Measurements from ENCODE around the gene RPN1. TPM values are rescaled to one million over a fixed set of nuclear protein-coding genes. Genes with fewer than 3 reads are reported as not detected.
"Not testable (repeated sequence)": the region's sequence is repeated elsewhere in the genome, so short reads cannot be mapped to it uniquely, and the experiment has no call there.

RPN1 gene
- total RNA-seq, 1 experiment from 2014 or later = 525 TPM

- no peak for DNase-seq (ENCODE audit: low spot score)
Observed at GRCh38 chr3:128610451-128611070, 40.1 kb downstream of the RPN1 start.

GRCh38 chr3:128609294-128609693 lies 41.3 kb downstream of the RPN1 start:
- no peak for DNase-seq (ENCODE audit: low spot score)

GRCh38 chr3:128607710-128608048 lies 42.9 kb downstream of the RPN1 start:
- DNase-seq (ENCODE audit: low spot score) = no peak

- no peak for DNase-seq (ENCODE audit: low spot score)
Observed at GRCh38 chr3:128606094-128606493, 44.5 kb downstream of the RPN1 start.

GRCh38 chr3:128605091-128606046 lies 45.2 kb downstream of the RPN1 start:
- DNase-seq (ENCODE audit: low spot score) = no peak

GRCh38 chr3:128603811-128604775 lies 46.5 kb downstream of the RPN1 start:
- DNase-seq (ENCODE audit: low spot score) = no peak

GRCh38 chr3:128603313-128603712 lies 47.3 kb downstream of the RPN1 start:
- no peak for DNase-seq (ENCODE audit: low spot score)

GRCh38 chr3:128598884-128599664 lies 51.5 kb downstream of the RPN1 start:
- no peak for DNase-seq (ENCODE audit: low spot score)

- DNase-seq (ENCODE audit: low spot score) = no peak
Observed at GRCh38 chr3:128597900-128598299, 52.7 kb downstream of the RPN1 start.

GRCh38 chr3:128592864-128593263 lies 57.8 kb downstream of the RPN1 start:
- no peak for DNase-seq (ENCODE audit: low spot score)

GRCh38 chr3:128591738-128592426 lies 58.7 kb downstream of the RPN1 start:
- no peak for DNase-seq (ENCODE audit: low spot score)

GRCh38 chr3:128590948-128591347 lies 59.7 kb downstream of the RPN1 start:
- DNase-seq (ENCODE audit: low spot score) = no peak

- not testable (repeated sequence) for DNase-seq (ENCODE audit: low spot score)
Observed at GRCh38 chr3:128589985-128590384, 60.6 kb downstream of the RPN1 start.

GRCh38 chr3:128588147-128588546 lies 62.5 kb downstream of the RPN1 start:
- no peak for DNase-seq (ENCODE audit: low spot score)

- no peak for DNase-seq (ENCODE audit: low spot score)
Observed at GRCh38 chr3:128587391-128587790, 63.2 kb downstream of the RPN1 start.

- DNase-seq (ENCODE audit: low spot score) = not testable (repeated sequence)
Observed at GRCh38 chr3:128586932-128587331, 63.7 kb downstream of the RPN1 start.

GRCh38 chr3:128586391-128586790 lies 64.2 kb downstream of the RPN1 start:
- DNase-seq (ENCODE audit: low spot score) = not testable (repeated sequence)

GRCh38 chr3:128585974-128586373 lies 64.6 kb downstream of the RPN1 start:
- no peak for DNase-seq (ENCODE audit: low spot score)

- DNase-seq (ENCODE audit: low spot score) = no peak
Observed at GRCh38 chr3:128585189-128585588, 65.4 kb downstream of the RPN1 start.

- peak; percentile 89 for DNase-seq (ENCODE audit: low spot score)
Observed at GRCh38 chr3:128584412-128585020, 66.1 kb downstream of the RPN1 start.

Measured in H4 (cell line).